ENCODE data around the gene DLX4.

- TF ChIP-seq POLR2A (IDR thresholded peaks at IDR 0.05; ENCODE audit: low read length) = no peak
- TF ChIP-seq GATA1 (IDR thresholded peaks at IDR 0.05; ENCODE audit: low read depth, low read length) = no peak
These were observed 24.6 kb downstream of the DLX4 start for GRCh38 chr17:49993423-49994060.
